ENCODE measurements around the gene CTDSPL.

Gene CTDSPL

DNA sequence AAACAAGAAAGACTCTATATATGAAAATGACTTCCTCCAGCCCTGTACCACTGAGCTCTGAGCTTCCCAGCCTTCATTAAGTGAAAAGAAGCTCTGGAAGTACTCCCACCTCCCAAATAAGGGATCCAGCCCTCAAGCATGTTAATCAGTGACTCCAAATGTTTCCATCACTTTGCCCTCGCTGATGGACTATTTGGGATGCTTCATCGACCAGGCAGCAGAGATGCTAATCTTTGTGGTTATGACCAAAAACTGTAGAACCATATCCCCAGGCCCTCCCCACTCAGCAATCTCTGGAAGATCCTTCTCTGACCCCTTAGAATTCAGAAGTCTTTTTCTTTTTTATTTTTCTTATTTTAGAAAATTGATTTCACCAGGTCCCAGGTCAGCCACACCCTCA lies 2.3 kb upstream of the CTDSPL start:
- no peak for DNase-seq (ENCODE audit: low read depth in 1 of 2, low spot score in 1 of 2)
- in situ Hi-C loops (cut with HindIII; ENCODE audit: low pct_unique_long_range_greater_than_20kb, low sequenced_read_pairs): no loop called here
- no peak for TF ChIP-seq JUND (IDR thresholded peaks at IDR 0.05; ENCODE audit: low read depth)

DNA sequence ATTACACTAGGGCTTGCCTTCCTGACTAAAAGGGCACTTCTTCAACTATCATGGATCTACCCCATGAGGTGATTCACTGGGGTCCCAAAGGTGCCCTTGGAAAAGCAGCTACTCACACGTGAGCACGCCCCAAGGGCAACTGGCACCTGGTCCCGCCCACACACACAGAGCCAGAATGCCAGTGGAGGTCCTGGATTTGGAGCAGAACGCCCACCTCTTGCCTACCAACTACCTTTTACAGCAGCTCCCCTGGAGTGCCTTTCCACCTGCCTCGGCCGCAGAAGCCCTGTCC lies 1.8 kb upstream of the CTDSPL start:
- in situ Hi-C loops (cut with HindIII; ENCODE audit: low pct_unique_long_range_greater_than_20kb, low sequenced_read_pairs): no loop called here
- DNase-seq (ENCODE audit: low read depth in 1 of 2, low spot score in 1 of 2): no peak
- TF ChIP-seq JUND (IDR thresholded peaks at IDR 0.05; ENCODE audit: low read depth): no peak

DNA sequence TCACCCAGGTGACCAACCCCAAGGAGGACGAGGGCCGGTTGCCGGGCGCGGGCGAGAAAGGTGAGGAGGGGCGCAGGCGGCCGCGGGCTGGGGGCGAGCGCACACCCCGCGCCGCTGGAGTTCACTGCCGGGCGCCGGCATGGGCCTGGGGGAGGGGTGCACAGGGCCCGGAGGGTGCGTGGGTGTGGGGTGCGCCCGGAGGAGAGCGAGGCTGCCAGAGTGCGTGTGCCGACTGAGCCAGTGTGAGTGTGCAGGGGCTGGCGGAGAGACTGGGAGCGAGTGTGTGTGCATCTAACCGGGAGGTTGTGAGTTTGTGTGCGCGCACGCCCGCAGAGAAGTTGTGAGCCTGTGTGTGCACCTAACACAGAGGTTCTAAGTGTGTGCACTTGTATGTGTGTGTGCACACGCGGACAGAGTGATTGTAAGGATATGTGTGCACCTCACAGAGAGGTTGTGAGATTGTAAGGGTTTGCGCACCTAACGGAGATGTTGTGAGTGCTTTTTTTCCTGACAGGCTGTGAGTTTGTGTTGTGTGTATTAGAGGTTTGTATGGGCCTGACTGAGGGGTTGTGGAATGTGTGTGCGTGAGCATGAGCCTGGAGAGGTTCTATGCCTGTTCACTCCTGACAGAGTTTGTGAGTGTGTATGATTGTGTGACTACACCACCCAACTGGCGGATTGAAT lies 681 bp downstream of the CTDSPL start:
- peak in 1 of 2 experiments; percentile 50 for DNase-seq (ENCODE audit: low read depth in 1 of 2, low spot score in 1 of 2)
- TF ChIP-seq JUND (IDR thresholded peaks at IDR 0.05; ENCODE audit: low read depth): no peak
- in situ Hi-C loops (cut with HindIII; ENCODE audit: low pct_unique_long_range_greater_than_20kb, low sequenced_read_pairs): no loop called here

GRCh38 chr3:37862903-37863815 lies 1.5 kb downstream of the CTDSPL start:
- TF ChIP-seq JUND (IDR thresholded peaks at IDR 0.05; ENCODE audit: low read depth): no peak
- DNase-seq (ENCODE audit: low read depth in 1 of 2, low spot score in 1 of 2): peak in 1 of 2 experiments; percentile 32
- in situ Hi-C loops (cut with HindIII; ENCODE audit: low pct_unique_long_range_greater_than_20kb, low sequenced_read_pairs): no loop called here

DNA sequence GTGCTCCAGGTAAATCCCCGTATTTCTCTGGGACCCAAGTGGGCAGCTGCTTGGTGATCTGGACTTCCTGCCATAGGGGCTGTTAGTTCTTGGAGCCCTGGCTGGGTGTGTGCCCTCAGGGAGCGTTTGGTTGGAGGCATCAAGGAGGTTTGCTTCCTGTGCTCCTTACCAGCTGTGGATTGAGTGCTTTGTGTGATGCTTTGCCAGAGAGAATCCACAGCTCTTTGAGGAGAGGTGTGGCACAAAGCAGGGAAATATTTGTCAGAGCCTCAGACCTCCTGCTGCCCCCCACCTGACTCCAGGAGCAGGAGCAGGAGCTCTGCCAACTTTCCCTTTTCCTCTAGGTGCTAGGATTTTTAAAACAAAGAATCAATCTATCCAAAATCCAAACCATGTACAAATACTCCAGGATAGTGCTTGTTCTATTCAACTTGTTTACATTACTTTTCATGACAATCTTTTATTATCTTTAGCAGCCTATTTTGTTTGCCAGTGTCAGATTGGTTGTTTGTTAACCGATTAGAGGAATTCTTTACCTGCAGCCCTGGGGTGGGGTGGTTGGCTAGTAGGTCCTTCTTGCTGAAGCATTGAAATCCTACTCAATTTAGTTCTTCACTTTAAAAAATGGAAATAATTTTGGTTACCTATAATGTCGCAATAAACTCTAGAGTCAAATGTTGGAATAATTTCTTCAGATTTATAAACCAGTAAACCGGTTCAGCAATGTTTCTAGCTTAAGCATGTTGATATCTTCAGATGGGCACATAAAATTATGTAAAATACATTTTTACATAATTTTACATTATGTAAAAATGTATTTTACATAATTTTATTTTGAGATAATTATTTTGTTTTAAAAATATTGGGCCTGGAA lies 2.5 kb downstream of the CTDSPL start:
- no peak for TF ChIP-seq JUND (IDR thresholded peaks at IDR 0.05; ENCODE audit: low read depth)
- peak in 1 of 2 experiments; percentile 21 for DNase-seq (ENCODE audit: low read depth in 1 of 2, low spot score in 1 of 2)
- in situ Hi-C loops (cut with HindIII; ENCODE audit: low pct_unique_long_range_greater_than_20kb, low sequenced_read_pairs): no loop called here

- DNase-seq (ENCODE audit: low read depth in 1 of 2, low spot score in 1 of 2): peak in 1 of 2 experiments; percentile 24
- in situ Hi-C loops (cut with HindIII; ENCODE audit: low pct_unique_long_range_greater_than_20kb, low sequenced_read_pairs): no loop called here
- TF ChIP-seq JUND (IDR thresholded peaks at IDR 0.05; ENCODE audit: low read depth): no peak
These were observed 3.2 kb downstream of the CTDSPL start for GRCh38 chr3:37864904-37865303.

DNA sequence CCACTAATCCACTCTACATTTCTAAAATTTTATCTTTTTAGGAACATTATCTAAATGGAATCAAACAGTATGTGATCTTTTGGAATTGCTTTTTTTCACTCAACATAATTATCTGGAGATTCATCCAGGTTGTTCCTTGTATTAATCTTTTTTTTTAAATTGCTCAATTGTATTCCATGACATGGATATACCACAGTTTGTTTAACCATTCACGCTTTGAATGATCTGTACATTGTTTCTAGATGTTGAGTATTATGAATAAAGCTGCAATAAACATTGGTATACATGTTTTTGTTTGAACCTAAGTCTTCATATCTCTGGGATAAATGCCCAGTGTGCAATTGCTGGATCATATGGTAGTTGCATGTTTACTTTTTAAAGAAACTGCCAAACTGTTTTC lies 5.5 kb downstream of the CTDSPL start:
- in situ Hi-C loops (cut with HindIII; ENCODE audit: low pct_unique_long_range_greater_than_20kb, low sequenced_read_pairs): no loop called here
- no peak for DNase-seq (ENCODE audit: low read depth in 1 of 2, low spot score in 1 of 2)
- TF ChIP-seq JUND (IDR thresholded peaks at IDR 0.05; ENCODE audit: low read depth): no peak

- no peak for DNase-seq (ENCODE audit: low read depth in 1 of 2, low spot score in 1 of 2)
- in situ Hi-C loops (cut with HindIII; ENCODE audit: low pct_unique_long_range_greater_than_20kb, low sequenced_read_pairs): no loop called here
- TF ChIP-seq JUND (IDR thresholded peaks at IDR 0.05; ENCODE audit: low read depth): no peak
These were observed 10.2 kb downstream of the CTDSPL start for GRCh38 chr3:37871858-37872257.

GRCh38 chr3:37872413-37873160 lies 10.9 kb downstream of the CTDSPL start:
- DNase-seq (ENCODE audit: low read depth in 1 of 2, low spot score in 1 of 2): no peak
- in situ Hi-C loops (cut with HindIII; ENCODE audit: low pct_unique_long_range_greater_than_20kb, low sequenced_read_pairs): no loop called here
- no peak for TF ChIP-seq JUND (IDR thresholded peaks at IDR 0.05; ENCODE audit: low read depth)

GRCh38 chr3:37876279-37876678 lies 14.6 kb downstream of the CTDSPL start:
- no peak for TF ChIP-seq JUND (IDR thresholded peaks at IDR 0.05; ENCODE audit: low read depth)
- in situ Hi-C loops (cut with HindIII; ENCODE audit: low pct_unique_long_range_greater_than_20kb, low sequenced_read_pairs): no loop called here
- no peak for DNase-seq (ENCODE audit: low read depth in 1 of 2, low spot score in 1 of 2)

GRCh38 chr3:37882711-37883110 lies 21.0 kb downstream of the CTDSPL start:
- DNase-seq (ENCODE audit: low read depth in 1 of 2, low spot score in 1 of 2): no peak
- in situ Hi-C loops (cut with HindIII; ENCODE audit: low pct_unique_long_range_greater_than_20kb, low sequenced_read_pairs): no loop called here
- TF ChIP-seq JUND (IDR thresholded peaks at IDR 0.05; ENCODE audit: low read depth): no peak

DNA sequence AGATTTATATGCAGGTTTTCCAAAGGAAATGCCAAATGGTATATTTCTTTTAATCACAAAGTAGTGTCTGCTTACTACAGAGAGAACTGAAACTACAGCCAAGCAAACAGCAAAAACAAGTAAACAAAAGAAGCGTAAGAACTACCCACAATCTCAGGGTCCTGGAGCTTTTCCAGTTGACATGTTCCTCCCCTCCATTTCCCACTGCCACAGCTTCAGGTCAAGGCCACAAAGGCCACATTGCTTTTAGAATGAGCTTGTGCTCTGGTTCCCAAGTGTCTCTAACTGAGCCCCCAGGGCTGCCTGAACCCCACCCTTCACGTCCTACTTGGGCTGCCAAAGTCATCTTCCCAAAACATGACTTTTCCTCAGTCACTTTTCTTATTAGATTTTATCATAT lies 24.1 kb downstream of the CTDSPL start:
- in situ Hi-C loops (cut with HindIII; ENCODE audit: low pct_unique_long_range_greater_than_20kb, low sequenced_read_pairs): no loop called here
- no peak for TF ChIP-seq JUND (IDR thresholded peaks at IDR 0.05; ENCODE audit: low read depth)
- no peak for DNase-seq (ENCODE audit: low read depth in 1 of 2, low spot score in 1 of 2)

All from T47D (cell line).